Measurements from ENCODE around the gene GRID2.
A peak's percentile ranks its signal among the peaks of the same experiment; 100 is the strongest.

Gene GRID2

DNA sequence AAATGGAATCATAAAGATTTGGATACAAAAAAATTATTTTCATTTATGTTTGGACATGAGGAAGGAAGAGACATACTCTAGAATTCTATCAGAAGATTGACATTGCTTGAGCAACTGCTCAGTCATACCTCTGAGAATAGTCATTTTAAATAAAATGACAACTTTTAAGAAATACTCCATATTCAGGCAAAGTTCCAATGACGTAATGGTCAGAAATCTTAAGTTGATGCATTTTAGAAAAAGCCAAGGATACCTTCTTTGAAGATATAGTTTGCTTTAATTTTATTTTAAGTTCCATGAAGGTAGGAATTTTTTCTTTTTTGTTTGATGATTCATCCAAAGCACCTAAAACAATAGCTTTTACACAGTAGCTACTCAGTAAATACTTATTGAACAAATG is 1414.5 kb downstream of the GRID2 start:
- DNase-seq: no peak

DNA sequence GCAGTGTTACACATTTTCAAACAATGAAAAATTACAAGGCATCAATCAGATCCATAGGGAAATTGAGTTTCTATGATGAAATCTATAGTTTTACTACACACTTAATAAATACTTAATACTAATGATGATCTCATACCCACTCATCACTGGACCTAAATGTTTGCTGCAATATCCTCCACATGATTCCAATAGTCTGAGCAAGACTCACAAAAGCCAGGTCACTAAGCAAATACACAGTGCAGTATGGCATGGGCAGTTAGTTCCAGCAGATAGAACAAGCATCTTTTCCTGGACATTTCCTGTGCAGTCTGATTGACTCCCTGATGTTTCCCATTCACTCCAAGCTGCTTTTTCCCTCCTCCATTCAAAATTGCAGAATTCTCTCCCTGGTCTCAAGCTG is 1415.8 kb downstream of the GRID2 start:
- DNase-seq: no peak

DNA sequence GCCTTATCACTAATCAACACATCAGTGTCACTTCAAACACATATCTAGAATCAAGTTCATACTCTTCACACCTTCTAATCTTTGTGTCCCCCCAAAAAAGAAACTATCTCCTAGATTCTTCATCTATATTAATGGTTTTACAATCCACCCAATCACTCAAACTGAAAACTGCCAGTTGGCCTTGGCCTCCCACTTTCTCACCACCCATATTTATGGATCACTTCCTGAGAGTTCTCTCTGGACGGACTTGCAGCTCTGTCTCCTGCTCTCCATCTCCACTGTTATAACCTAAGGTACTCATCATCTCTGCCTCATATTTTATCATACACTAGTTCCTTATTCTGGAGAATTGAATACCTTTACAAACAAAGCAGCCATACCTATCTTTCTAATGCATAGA is 1418.7 kb downstream of the GRID2 start:
- no peak for DNase-seq

DNA sequence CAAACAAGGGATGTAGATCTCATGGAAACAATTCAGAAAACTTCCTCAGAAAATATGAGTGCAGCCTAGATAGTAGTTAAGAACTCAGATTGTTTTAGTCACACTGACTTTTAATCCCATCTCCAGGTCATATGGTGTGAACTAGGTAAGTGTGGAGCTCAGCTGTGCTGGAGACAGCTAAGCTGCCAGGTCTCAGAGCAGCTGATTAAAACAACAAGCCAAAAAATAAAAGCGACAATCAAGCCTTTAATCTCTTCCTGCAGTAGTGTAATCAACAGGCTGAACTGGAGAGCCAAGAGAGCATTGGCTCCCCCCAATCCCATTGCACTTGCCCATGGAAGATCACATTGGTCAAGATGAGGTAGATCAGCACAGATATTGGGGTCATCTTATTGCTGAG is 1426.5 kb downstream of the GRID2 start:
- DNase-seq: no peak

DNA sequence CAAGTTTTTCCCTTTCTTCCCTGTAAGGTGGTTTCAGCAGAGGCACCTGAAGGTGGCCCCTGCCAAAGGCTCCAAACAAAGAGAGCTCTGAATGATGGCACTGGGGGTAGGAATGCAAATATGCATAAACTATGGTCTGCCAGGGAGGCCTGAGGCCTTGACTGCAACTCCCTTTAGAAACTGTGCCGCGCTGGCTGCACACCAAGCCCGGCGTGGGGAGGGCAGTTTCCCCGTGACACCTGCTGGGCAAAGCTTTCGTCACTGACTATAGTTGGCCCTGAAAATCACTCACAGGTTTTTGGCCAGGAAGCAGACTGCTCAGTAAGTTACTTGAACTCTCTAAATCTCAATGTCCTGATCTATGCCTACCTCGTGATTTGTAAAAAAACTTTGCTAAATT is 1427.0 kb downstream of the GRID2 start:
- no peak for DNase-seq

DNA sequence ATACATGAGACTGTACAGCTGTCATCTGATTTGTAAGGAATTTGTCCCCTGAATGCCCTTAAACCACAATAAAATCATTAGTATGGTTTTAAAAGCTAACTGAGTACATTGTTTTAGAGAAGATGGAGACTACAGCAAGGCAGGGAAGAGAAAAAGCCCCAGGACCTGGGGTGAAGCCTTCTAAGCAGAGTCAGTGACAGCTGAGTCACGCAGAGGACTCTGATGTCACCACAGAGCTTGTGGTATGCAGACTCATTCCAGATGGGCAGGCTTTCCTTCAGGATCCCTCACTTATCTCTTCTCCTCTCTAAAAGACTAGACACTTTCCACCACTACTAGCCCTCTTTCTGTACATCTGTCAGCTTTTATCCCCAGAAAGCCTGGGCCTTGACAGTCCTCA is 1427.7 kb downstream of the GRID2 start:
- DNase-seq: no peak

DNA sequence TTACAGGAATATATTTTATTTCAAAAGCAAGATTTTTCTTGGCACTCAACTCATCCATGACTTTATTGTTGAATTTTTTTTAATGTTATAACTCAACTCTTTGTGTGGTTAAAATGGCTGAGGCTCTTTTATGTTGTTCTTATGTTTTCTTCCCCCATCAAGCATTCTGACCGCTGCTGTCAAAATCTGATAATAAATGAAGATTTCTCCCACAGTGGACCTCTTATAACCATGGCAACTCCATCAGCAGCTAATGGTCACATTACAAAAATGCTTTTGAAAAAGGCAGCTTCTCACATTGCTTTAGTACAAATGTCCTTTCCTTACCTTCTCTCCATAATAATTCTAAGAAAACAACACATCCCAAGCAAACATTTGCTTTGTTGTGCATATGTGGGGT is 1428.7 kb downstream of the GRID2 start:
- no peak for DNase-seq

DNA sequence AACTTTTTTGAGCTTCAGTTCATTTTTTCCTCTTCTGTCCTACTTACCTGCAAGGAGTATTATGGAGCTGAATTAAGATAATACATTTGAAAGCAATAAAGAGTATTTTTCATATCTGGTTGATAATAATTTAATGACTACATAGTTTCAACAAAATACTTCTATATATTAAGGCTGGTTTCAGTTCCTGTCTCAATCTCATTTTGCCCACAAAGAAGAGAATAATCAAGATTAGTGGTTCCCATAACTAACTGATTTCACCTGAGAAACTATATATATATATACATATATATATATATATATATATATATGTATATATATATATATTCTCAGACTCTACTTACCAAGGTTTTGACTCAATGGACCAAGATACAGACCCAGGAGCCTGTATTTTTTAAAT is 1437.1 kb downstream of the GRID2 start:
- no peak for DNase-seq

DNA sequence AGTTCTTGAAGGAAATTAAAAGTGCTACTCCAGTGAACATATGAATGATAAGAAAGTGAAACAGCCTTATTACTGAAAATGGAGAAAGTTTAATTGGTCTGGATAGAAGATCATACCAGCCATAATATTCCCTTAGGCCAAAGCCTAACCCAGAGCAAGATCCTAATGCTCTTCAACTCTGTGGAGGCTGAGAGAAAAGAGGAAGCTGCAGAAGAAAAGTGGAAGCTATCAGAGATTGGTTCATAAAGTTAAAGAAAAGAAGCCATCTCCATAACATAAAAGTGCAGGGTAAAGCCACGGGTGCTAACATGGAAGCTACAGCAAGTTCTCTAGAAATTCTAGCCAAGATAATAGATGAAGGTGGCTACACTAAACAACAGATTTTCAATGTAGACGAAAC is 1439.3 kb downstream of the GRID2 start:
- peak; percentile 55 to 63 for DNase-seq

DNA sequence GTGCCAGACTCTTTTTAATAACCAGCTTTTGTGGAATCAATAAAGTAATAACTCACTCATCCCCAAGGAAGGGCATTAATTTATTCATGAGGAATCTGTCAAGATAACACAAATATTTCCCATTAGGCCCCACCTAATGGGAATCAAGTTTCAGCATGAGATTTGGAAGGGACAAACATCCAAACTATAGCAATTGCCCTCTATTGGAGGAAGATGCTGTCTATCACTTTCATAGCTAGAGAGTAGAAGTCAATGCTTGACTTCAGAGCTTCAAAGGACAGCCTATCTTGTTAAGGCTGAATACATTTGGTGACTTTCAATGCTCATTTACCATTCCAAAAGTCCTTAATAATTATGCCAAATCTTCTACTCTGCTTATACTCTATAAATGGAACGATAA is 1439.9 kb downstream of the GRID2 start:
- DNase-seq: no peak

DNA sequence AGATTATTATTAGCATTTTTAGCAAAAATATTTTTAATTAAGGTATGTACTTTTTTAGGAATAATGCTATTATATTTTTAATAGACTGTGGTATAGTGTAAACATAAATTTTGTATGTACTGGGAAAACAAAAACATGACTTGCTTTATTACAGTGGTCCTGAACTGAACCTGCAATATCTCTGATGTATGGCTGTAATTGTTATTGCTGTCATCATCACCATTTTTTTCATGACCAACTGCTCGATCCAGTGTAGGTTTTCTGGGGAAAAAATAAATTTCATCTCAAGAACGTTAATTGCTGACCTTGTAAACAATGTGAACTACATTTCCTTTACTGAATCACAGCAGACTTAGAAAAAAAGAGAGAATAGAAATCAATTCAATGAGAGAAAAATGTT is 1441.2 kb downstream of the GRID2 start:
- DNase-seq: no peak

DNA sequence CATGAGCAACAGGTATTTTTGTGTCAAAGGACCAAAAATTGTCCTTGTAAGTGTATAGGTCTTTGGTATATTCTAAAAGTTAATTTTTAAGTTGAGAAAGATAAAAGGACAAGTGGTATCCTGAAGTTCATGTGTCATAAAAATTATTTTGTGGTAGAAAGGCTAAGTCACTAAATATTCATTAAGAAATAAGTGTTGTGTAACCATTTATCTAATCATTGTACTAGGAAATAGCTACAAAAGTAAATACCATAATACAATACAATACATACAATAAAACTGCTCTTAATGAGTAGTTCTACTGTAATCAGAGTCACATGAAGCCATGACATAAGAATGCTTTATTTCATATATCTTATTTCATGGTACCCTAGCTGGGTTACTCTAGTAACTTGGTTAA is 1442.3 kb downstream of the GRID2 start:
- no peak for DNase-seq

DNA sequence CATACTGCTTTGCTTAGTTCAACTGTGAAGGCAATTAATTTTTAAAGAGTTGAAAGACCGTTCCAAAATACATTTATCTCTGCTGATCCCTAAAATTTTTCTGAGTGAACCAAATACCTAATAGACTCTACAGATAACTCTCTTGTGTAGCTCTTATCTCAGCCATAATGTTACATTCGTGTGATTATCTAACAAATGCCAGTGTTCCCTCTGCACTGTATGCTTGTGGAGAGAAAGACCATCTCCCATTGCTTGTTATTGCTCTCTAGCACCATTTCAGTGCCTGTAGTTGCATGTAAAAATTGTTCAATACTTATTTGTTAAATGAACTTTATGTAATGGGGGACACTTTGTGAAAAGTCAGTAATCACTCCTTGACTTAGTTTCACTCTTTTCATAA is 1443.5 kb downstream of the GRID2 start:
- DNase-seq: no peak

DNA sequence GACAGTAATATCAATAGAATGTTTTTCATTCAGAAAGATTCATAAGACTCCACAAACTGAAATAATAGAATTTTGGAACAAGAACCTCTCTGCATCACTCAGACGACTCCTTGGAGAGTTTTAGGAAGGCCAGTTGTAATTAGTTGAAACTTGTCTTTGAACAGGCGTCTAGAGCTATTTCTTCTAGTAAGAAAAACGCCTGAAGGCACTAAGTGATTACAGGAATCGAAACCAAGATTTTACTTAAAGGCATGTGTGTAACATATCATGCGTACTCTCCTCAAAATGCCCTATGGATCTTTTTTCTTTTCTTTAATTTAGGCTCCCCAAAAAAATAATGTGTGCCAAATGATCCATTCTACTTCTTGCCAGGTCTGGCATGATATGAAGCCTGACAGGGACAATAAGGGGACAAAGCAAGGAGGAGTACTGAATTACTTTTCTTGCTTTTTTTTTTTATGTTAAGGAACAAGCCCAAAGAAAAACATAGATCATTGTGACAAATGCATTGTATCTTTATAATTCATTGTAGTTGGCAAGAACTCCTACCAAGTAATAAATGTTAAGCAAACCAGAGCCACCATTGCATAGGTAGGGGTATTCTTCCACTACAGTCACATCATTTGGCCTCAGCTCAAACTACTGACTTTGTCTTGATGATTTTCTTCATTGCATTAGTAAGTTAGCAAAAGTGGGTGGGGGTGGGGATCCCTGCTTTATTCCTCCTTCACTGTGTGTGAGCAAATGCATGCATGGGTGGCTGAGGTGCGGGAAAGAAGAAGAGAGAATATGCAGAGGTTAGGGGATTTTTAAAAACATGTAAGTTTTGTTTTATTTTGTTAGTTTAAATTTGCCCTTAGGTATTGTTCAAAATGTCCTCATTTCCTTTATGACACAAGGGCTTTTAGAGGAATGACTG is 1444.9 kb downstream of the GRID2 start:
- DNase-seq: no peak

DNA sequence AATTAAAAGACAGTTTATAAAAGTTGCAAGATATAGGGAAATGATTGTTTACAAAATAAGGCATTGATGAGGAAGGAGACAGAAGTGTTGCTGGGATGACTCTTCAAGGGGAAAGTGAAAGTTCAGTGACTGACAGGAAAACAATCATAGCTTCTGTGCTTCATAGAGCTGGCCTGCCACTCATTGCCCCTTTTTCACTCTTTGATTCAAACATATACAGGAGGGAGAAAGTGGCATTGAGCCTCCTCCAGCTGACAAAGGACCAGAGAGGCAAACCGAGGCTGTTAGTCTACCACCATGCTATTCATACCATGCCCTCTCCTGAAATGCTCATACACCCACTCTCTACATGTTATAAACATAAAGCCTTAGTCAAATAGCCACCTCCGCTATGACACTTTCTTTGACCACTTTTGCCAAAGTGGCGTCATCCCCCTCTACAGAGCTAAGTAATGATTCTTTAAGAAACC is 1445.6 kb downstream of the GRID2 start:
- DNase-seq: no peak

DNA sequence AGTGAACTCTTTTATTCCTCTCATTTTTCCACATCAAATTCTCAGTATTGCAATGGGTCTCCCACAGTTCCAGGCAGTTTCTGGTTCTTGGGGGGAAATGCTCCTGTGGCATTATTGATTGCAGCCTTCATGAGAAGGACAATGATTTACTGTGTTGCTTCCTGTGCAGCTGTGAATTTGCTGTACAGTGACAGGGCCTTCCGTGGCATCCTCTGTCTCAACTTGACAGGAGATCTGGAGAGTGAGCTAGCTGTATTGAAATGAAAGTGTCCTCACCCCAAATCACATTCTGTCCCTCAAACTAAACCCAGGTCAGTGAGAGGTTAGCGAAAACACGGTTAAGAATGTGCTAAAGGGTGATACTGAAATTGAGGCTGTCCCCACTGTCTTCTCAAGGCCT is 1447.6 kb downstream of the GRID2 start:
- no peak for DNase-seq

DNA sequence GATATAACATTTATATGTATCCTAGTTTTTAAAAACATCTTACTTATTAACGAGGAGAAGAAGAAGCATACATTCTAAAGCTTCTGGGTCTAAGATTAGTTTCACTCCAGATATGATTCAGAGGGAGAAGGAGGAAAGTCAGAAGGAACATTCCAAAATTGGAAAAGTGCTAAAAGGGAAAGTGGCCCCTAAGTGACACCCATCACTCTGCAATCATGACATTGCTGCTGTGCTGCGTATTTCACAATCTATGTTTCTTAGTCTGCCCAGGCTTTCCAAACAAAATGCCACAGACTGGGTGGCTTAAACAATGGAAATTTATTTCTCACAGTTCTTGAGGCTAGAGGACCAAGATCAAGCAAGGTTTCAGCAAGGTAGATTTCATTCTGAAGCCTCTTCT is 1452.3 kb downstream of the GRID2 start:
- DNase-seq: no peak

DNA sequence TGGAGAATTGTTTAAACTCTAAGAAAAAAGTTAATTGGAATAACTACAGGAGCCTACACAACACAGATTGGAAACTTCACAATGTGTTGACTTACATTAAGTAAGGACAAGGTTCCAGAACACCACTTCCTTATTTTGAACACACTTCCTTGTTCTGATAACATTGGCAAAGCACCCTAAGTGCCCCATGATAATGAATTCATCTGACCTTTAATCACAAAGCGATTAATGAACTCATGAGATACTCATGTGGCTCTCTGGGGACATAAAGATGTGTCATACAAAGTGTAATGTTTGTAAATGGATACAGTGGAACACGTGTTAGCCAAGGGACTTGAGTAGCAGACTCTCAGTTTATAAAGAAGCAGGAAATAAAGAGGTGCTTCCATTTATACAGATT is 1455.7 kb downstream of the GRID2 start:
- DNase-seq: peak in 1 of 2 experiments; percentile 3

DNA sequence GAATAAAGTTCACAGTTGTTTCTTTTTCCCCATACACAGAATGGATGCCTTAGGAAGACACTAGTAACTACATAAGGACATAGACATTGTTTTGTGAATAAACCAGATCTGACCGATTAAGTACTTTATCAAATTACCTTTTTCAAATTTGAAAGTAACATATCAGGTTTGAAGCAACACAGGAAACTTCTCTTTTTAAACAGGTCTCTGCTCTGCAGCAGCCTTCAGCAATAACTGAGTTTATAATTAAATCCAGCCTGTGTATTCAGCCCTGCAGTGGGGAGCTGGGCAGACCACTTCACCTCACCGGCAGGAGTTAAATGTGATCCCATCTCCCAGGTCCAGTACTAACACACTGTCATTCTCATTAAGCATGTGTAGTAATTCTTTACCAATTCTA is 1456.5 kb downstream of the GRID2 start:
- DNase-seq: no peak

DNA sequence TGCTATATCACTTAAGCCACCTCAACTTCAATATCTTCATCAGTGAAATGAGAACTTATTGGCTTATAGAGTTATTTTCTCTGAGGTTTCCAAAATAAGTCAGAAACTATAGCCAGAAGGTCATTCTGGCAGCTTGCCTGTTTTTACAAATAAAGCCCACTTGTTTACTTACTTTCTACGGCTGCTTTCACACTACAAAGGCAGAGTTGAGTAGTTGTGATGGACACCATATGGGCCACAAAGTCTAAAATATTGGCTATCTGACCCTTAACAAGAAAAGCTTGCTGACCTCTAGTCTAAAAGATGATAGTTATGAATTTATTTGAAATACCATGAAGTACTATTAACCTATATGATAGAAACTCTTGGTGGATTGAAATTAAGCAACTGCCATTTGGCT is 1457.5 kb downstream of the GRID2 start:
- no peak for DNase-seq

DNA sequence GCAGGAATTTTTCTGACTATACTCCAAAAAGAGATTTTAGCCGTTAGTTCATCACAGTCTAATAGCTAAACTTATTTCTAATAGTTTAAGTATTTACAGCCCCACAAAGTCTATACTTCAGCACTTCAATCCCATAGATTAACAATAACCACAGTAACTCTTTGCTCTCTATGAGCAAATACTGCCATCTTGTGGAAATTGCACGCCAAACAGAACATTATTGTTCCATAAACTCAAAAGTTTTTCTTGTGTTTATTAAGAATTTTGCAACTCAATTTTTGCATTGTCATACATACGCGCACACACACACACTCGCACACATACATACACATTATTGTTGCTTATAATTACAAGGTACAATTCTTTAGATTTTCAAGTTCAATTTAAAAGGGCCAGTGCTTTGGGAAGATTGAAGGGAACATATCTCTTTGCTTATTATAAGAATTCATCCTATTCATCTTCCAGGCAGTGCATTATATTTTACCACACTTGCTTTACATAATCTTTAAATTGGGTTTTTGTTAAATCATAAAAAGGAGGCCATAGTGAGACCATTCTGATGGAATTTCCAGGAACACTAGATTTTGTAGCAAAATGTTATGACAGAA is 1461.0 kb downstream of the GRID2 start:
- DNase-seq: peak; percentile 52 to 77

DNA sequence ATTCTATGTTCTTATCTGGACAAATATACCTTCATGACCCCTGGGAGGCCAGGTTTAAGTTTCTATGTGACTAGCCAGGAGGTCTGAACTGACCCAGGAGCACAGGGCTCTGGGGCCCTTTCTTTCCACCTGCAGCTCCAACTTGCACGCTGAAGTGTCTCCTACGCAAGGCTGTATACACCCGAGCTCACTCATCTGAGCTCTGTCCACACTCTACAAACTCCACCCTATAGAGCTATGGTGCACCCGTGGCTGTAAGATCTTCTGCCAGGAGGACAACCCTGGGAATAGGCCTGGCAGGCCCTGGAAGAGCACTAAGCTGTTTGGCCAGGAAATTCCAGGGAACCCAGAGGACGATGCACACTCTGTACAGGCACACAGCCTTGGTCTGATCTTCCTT is 1464.2 kb downstream of the GRID2 start:
- no peak for DNase-seq

DNA sequence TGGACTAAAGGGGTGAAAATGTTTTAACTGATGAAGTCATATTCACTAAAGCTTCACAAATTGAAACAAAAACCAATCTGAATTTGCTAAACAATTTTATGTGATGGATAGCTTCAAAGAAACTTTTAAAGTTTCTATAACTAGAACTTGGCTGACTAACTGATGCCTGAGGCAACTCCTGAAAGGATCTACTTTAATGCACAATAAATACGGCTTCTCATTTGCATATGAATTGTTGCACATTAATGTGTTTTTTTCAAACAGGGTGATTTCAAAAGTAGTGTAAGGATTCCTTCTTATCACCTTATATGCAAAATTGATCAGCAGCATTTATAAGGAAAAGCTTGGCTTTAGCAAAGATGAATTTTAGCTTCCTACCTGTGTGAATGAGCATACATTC is 1466.4 kb downstream of the GRID2 start:
- no peak for DNase-seq

DNA sequence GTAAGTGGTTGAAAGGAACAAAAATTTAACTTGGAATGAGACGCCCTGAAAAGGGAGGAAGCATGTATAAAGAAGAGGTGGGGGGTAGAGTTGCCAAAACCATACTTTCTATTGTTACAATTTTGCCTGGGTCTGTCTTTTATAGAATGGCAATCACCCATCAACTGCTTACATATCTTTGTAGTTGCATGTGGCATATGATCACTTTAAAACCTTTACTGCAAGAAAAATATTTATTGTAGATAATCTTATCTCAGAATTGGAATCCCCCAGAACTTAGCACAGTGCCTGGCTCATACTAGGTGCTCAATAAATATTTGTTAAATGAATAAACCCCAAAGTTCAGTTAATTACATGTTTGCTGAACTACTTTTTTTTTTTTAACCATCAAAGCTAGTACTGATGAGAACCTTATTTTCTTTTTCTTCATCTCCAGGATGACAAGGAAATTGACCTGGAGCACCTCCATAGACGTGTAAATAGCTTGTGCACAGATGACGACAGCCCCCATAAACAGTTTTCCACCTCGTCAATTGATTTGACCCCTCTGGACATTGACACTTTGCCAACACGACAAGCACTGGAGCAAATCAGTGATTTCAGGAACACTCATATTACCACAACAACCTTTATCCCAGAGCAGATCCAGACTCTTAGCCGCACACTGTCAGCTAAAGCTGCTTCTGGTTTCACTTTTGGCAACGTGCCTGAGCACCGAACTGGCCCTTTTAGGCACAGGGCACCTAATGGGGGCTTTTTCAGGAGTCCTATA is 1468.1 kb downstream of the GRID2 start:
- DNase-seq: no peak

All from Kasumi-1 (cell line).